Measurements from ENCODE around the gene GIMAP5. TPM values are rescaled to one million over a fixed set of nuclear protein-coding genes. Genes with fewer than 3 reads are reported as not detected.
A peak's percentile ranks its signal among the peaks of the same experiment; 100 is the strongest.

GIMAP5 gene
- total RNA-seq, 2 experiments from 2014 or later, result 45.9 to 48.3 TPM

GRCh38 chr7:150734254-150734653 is 3.0 kb upstream of the GIMAP5 start:
- no peaks in the 10 kb centered on the region for H3K27me3 Mint-ChIP-seq
- ChIA-PET CTCF (interaction anchor here (1.4 kb wide), 1 partner anchor 18 kb away, joined by 6 read pairs; the partner anchor contains the start of gene GIMAP1), POLR2A (interaction anchor here (1.2 to 1.5 kb wide), 4 partner anchors 14 to 219 kb away, joined by 3 to 5 read pairs (median 4); no protein-coding TSS in a partner anchor)
- intact Hi-C loops (cut with micrococcal nuclease), result loop anchor here (2.0 kb wide), 2 partner anchors 49 to 167 kb away; partner anchors contain the start of genes GIMAP2 and GIMAP4
- H3K36me3 Mint-ChIP-seq, result peaks cover 20% of the 10 kb centered on the region
- H3K27ac Mint-ChIP-seq, result peak overlapping the region; percentile 97
- peak; percentile 84 for DNase-seq
- H3K4me3 Mint-ChIP-seq, result peak overlapping the region; percentile 38
- H3K9me3 Mint-ChIP-seq, result no peaks in the 10 kb centered on the region
- H3K4me1 Mint-ChIP-seq (ENCODE audit: low read depth), result peaks cover 71% of the 10 kb centered on the region

- Mint-ChIP-seq H3K9me3 (no peaks in the 10 kb centered on the region), H3K4me1 (ENCODE audit: low read depth) (peaks cover 69% of the 10 kb centered on the region), H3K4me3 (peak overlapping the region; percentile 87), H3K27me3 (no peaks in the 10 kb centered on the region), H3K27ac (peak overlapping the region; percentile 97), H3K36me3 (peaks cover 30% of the 10 kb centered on the region)
- DNase-seq, result no peak
- ChIA-PET CTCF (interaction anchor here (1.0 to 1.4 kb wide), 4 partner anchors 15 to 284 kb away, joined by 3 to 6 read pairs (median 4); partner anchors contain the start of gene GIMAP1), POLR2A (interaction anchor here (1.0 to 3.9 kb wide), 6 partner anchors 19 to 221 kb away, joined by 3 to 45 read pairs (median 4); partner anchors contain the start of gene GIMAP1)
- intact Hi-C loops (cut with micrococcal nuclease), result loop anchor here (2.0 kb wide), 2 partner anchors 51 to 169 kb away; partner anchors contain the start of genes GIMAP2 and GIMAP4
Observed at GRCh38 chr7:150735596-150736358, 1.4 kb upstream of the GIMAP5 start.

GRCh38 chr7:150736864-150737263 is 354 bp upstream of the GIMAP5 start:
- no peak for DNase-seq
- Mint-ChIP-seq H3K9me3 (no peaks in the 10 kb centered on the region), H3K4me3 (peak overlapping the region; percentile 87), H3K27me3 (no peaks in the 10 kb centered on the region), H3K4me1 (ENCODE audit: low read depth) (peaks cover 72% of the 10 kb centered on the region), H3K27ac (peak overlapping the region; percentile 97), H3K36me3 (peaks cover 41% of the 10 kb centered on the region)
- ChIA-PET POLR2A (interaction anchor here (0.6 to 3.9 kb wide), 14 partner anchors 10 to 286 kb away, joined by 3 to 45 read pairs (median 10); partner anchors contain the start of genes GIMAP1, GIMAP2, GIMAP4 and GIMAP6), CTCF (interaction anchor here (0.8 to 3.2 kb wide), 4 partner anchors 21 to 288 kb away, joined by 4 to 10 read pairs (median 5); partner anchors contain the start of genes GIMAP1, GIMAP2 and GIMAP6)
- intact Hi-C loops (cut with micrococcal nuclease), result no loop called here

- CTCF ChIA-PET, result interaction anchor here (1.0 to 3.2 kb wide), 7 partner anchors 10 to 289 kb away, joined by 4 to 10 read pairs (median 6); partner anchors contain the start of genes GIMAP1, GIMAP2 and GIMAP8
- DNase-seq, result no peak
Observed at GRCh38 chr7:150738092-150738491, 874 bp downstream of the GIMAP5 start.

GRCh38 chr7:150738591-150739001 is 1.4 kb downstream of the GIMAP5 start:
- Mint-ChIP-seq H3K36me3 (peaks cover 58% of the 10 kb centered on the region), H3K4me3 (peak overlapping the region; percentile 87), H3K27me3 (no peaks in the 10 kb centered on the region), H3K27ac (peak overlapping the region; percentile 97), H3K9me3 (no peaks in the 10 kb centered on the region), H3K4me1 (ENCODE audit: low read depth) (peaks cover 72% of the 10 kb centered on the region)
- intact Hi-C loops (cut with micrococcal nuclease), result loop anchor here (1.0 kb wide), 2 partner anchors 22 to 170 kb away; partner anchors contain the start of gene GIMAP1
- CTCF ChIA-PET, result interaction anchor here (1.0 to 3.2 kb wide), 7 partner anchors 9 to 289 kb away, joined by 4 to 10 read pairs (median 6); partner anchors contain the start of genes GIMAP1, GIMAP2 and GIMAP8
- DNase-seq, result no peak
- POLR2A ChIA-PET, result interaction anchor here (0.6 to 3.9 kb wide), 16 partner anchors 8 to 292 kb away, joined by 3 to 45 read pairs (median 9); partner anchors contain the start of genes GIMAP1, GIMAP2, GIMAP4 and GIMAP6

More at GRCh38 chr7:150738092-150738491, 874 bp downstream of the GIMAP5 start:
- Mint-ChIP-seq H3K27me3 (no peaks in the 10 kb centered on the region), H3K27ac (peak overlapping the region; percentile 97), H3K4me3 (peak overlapping the region; percentile 87), H3K36me3 (peaks cover 53% of the 10 kb centered on the region), H3K4me1 (ENCODE audit: low read depth) (peaks cover 72% of the 10 kb centered on the region), H3K9me3 (no peaks in the 10 kb centered on the region)
- POLR2A ChIA-PET, result interaction anchor here (0.6 to 3.9 kb wide), 18 partner anchors 9 to 292 kb away, joined by 3 to 45 read pairs (median 7); partner anchors contain the start of genes GIMAP1, GIMAP2, GIMAP4 and GIMAP6
- intact Hi-C loops (cut with micrococcal nuclease), result loop anchor here (1.0 kb wide), 2 partner anchors 22 to 170 kb away; partner anchors contain the start of gene GIMAP1

- H3K9me3 Mint-ChIP-seq, result no peaks in the 10 kb centered on the region
- H3K27me3 Mint-ChIP-seq, result no peaks in the 10 kb centered on the region
- CTCF ChIA-PET, result interaction anchor here (1.0 to 3.2 kb wide), 5 partner anchors 16 to 290 kb away, joined by 4 to 10 read pairs (median 6); partner anchors contain the start of genes GIMAP1 and GIMAP8
- intact Hi-C loops (cut with micrococcal nuclease), result no loop called here
- H3K4me3 Mint-ChIP-seq, result peak overlapping the region; percentile 87
- peaks cover 72% of the 10 kb centered on the region for H3K4me1 Mint-ChIP-seq (ENCODE audit: low read depth)
- DNase-seq, result no peak
- POLR2A ChIA-PET, result interaction anchor here (0.8 to 3.9 kb wide), 14 partner anchors 8 to 290 kb away, joined by 3 to 45 read pairs (median 10); partner anchors contain the start of genes GIMAP1, GIMAP2, GIMAP4 and GIMAP6
- peaks cover 61% of the 10 kb centered on the region for H3K36me3 Mint-ChIP-seq
- peak overlapping the region; percentile 97 for H3K27ac Mint-ChIP-seq
Observed at GRCh38 chr7:150739033-150739432, 1.8 kb downstream of the GIMAP5 start.

- H3K27ac Mint-ChIP-seq, result peak overlapping the region; percentile 97
- CTCF ChIA-PET, result interaction anchor here (2.3 to 3.2 kb wide), 4 partner anchors 16 to 291 kb away, joined by 6 to 14 read pairs (median 10); partner anchors contain the start of gene GIMAP1
- H3K9me3 Mint-ChIP-seq, result no peaks in the 10 kb centered on the region
- no peaks in the 10 kb centered on the region for H3K27me3 Mint-ChIP-seq
- POLR2A ChIA-PET, result interaction anchor here (1.4 to 3.1 kb wide), 2 partner anchors 54 to 225 kb away, joined by 3 to 14 read pairs; partner anchors contain the start of gene GIMAP7
- H3K4me3 Mint-ChIP-seq, result peak overlapping the region; percentile 87
- peaks cover 72% of the 10 kb centered on the region for H3K4me1 Mint-ChIP-seq (ENCODE audit: low read depth)
- intact Hi-C loops (cut with micrococcal nuclease), result no loop called here
- peaks cover 71% of the 10 kb centered on the region for H3K36me3 Mint-ChIP-seq
- peak; percentile 65 for DNase-seq
Observed at GRCh38 chr7:150740053-150740452, 2.8 kb downstream of the GIMAP5 start.

GRCh38 chr7:150742286-150742968 is 5.2 kb downstream of the GIMAP5 start:
- Mint-ChIP-seq H3K27me3 (no peaks in the 10 kb centered on the region), H3K9me3 (no peaks in the 10 kb centered on the region), H3K36me3 (peaks cover 79% of the 10 kb centered on the region), H3K4me1 (ENCODE audit: low read depth) (peaks cover 76% of the 10 kb centered on the region), H3K4me3 (peak overlapping the region; percentile 87), H3K27ac (peak overlapping the region; percentile 97)
- intact Hi-C loops (cut with micrococcal nuclease), result no loop called here
- DNase-seq, result peak; percentile 67
- POLR2A ChIA-PET, result interaction anchor here (0.7 to 3.1 kb wide), 9 partner anchors 9 to 295 kb away, joined by 4 to 14 read pairs (median 5); partner anchors contain the start of genes GIMAP1, GIMAP2 and GIMAP7
- CTCF ChIA-PET, result interaction anchor here (0.9 to 2.9 kb wide), 9 partner anchors 10 to 296 kb away, joined by 3 to 14 read pairs (median 5); partner anchors contain the start of genes GIMAP1 and GIMAP8

- Mint-ChIP-seq H3K27me3 (no peaks in the 10 kb centered on the region), H3K4me3 (peak overlapping the region; percentile 87), H3K36me3 (peaks cover 64% of the 10 kb centered on the region), H3K27ac (peak overlapping the region; percentile 87), H3K9me3 (no peaks in the 10 kb centered on the region), H3K4me1 (ENCODE audit: low read depth) (peaks cover 93% of the 10 kb centered on the region)
- ChIA-PET POLR2A (interaction anchor here (1.7 kb wide), 1 partner anchor 12 kb away, joined by 7 read pairs; no protein-coding TSS in a partner anchor), CTCF (interaction anchor here (0.6 to 2.5 kb wide), 7 partner anchors 11 to 295 kb away, joined by 3 to 10 read pairs (median 3); partner anchors contain the start of gene GIMAP7)
- intact Hi-C loops (cut with micrococcal nuclease), result no loop called here
- no peak for DNase-seq
Observed at GRCh38 chr7:150744041-150744656, 6.9 kb downstream of the GIMAP5 start.

- intact Hi-C loops (cut with micrococcal nuclease), result no loop called here
- CTCF ChIA-PET, result interaction anchor here (0.6 to 2.1 kb wide), 4 partner anchors 10 to 230 kb away, joined by 3 to 10 read pairs (median 4); partner anchors contain the start of gene GIMAP7
- no peak for DNase-seq
Observed at GRCh38 chr7:150745086-150745485, 7.9 kb downstream of the GIMAP5 start.

More at GRCh38 chr7:150745086-150745485, 7.9 kb downstream of the GIMAP5 start:
- Mint-ChIP-seq H3K4me1 (ENCODE audit: low read depth) (peaks cover 96% of the 10 kb centered on the region), H3K27me3 (no peaks in the 10 kb centered on the region), H3K9me3 (no peaks in the 10 kb centered on the region), H3K36me3 (peaks cover 56% of the 10 kb centered on the region), H3K4me3 (peak overlapping the region; percentile 87), H3K27ac (peak overlapping the region; percentile 87)
- POLR2A ChIA-PET, result interaction anchor here (1.0 to 4.1 kb wide), 3 partner anchors 7 to 13 kb away, joined by 3 to 18 read pairs (median 7); partner anchors contain the start of gene GIMAP5

Data from activated CD4-positive, alpha-beta memory T cell treated with anti-CD3 and anti-CD28 coated beads for 36 hours (primary cell).